BJ (cell line): ENCODE results near the gene IPCEF1. TPM values are rescaled to one million over a fixed set of nuclear protein-coding genes. Genes with fewer than 3 reads are reported as not detected.

ENCODE experiments used
- CTCF ChIA-PET: fragments of 350-600 bp; formaldehyde crosslinking; extraction: SDS; loops from one replicate; lab custom pipeline; 2021; ENCODE audit warnings: antibody characterized with exemption, inconsistent platforms; lab: Yijun Ruan, JAX
- POLR2A ChIA-PET: fragments of 300-600 bp; sonication (Branson Sonifier 250); formaldehyde crosslinking; extraction: SDS; loops from one replicate; lab custom pipeline; 2021; ENCODE audit warnings: antibody characterized with exemption; lab: Charles Lee
- DNase-seq: peaks from one replicate; pipeline ENCODE4 v3.0.0-alpha.2; 2011; ENCODE audit warnings: low read depth
- H3K27me3 ChIP-seq: 2 replicates; pipeline ENCODE4 v1.6.0; 2011; ENCODE audit warnings: low read length; ENCODE audit not compliant: control insufficient read depth, insufficient read depth
- H3K36me3 ChIP-seq: 2 replicates; pipeline ENCODE4 v1.5.1; 2011; ENCODE audit warnings: low read length; ENCODE audit not compliant: control insufficient read depth, insufficient read depth
- H3K4me3 ChIP-seq: 2 replicates; pipeline ENCODE4 v1.5.1; 2011; ENCODE audit warnings: low read depth, mild to moderate bottlenecking, control low read depth, low read length
- CTCF ChIP-seq: IDR thresholded peaks from 2 replicates; pipeline ENCODE4 v1.5.1; 2011; ENCODE audit warnings: low read depth, mild to moderate bottlenecking, control low read depth, inconsistent platforms, low read length, moderate library complexity; ENCODE audit not compliant: insufficient read depth
- polyA plus RNA-seq: library from polyadenylated mRNA; depleted of rRNA; stranded (reverse); fragments of >200 nt; gene quantifications from 2 replicates; pipeline ENCODE4 v1.2.3, GENCODE V29; 2011; rRNA removed

The IPCEF1 gene
- polyA plus RNA-seq, 1 experiment = 0.02 TPM

- POLR2A ChIA-PET = no interaction called here
- no peaks in the 10 kb centered on the region for H3K36me3 ChIP-seq
These were observed 239.1 kb downstream of the IPCEF1 start for GRCh38 chr6:154117485-154117884.

GRCh38 chr6:154113392-154113791 is 243.2 kb downstream of the IPCEF1 start:
- POLR2A ChIA-PET = no interaction called here
- Histone ChIP-seq H3K4me3 (no peak overlapping the region), H3K27me3 (no peaks in the 10 kb centered on the region), H3K36me3 (no peaks in the 10 kb centered on the region)
- CTCF ChIA-PET = no interaction called here
- no peak for TF ChIP-seq CTCF
- DNase-seq = no peak

More at GRCh38 chr6:154117485-154117884, 239.1 kb downstream of the IPCEF1 start:
- TF ChIP-seq CTCF = no peak
- Histone ChIP-seq H3K27me3 (no peaks in the 10 kb centered on the region), H3K4me3 (no peak overlapping the region)
- no peak for DNase-seq
- CTCF ChIA-PET = no interaction called here

GRCh38 chr6:154112181-154112809 is 244.3 kb downstream of the IPCEF1 start:
- POLR2A ChIA-PET = no interaction called here
- DNase-seq = no peak

GRCh38 chr6:154111025-154111424 is 245.6 kb downstream of the IPCEF1 start:
- no peak for DNase-seq
- Histone ChIP-seq H3K36me3 (no peaks in the 10 kb centered on the region), H3K4me3 (no peak overlapping the region), H3K27me3 (no peaks in the 10 kb centered on the region)
- no peak for TF ChIP-seq CTCF
- CTCF ChIA-PET = no interaction called here
- POLR2A ChIA-PET = no interaction called here

More at GRCh38 chr6:154112181-154112809, 244.3 kb downstream of the IPCEF1 start:
- no peak overlapping the region for H3K4me3 ChIP-seq
- no peaks in the 10 kb centered on the region for H3K36me3 ChIP-seq
- TF ChIP-seq CTCF = no peak
- CTCF ChIA-PET = no interaction called here
- H3K27me3 ChIP-seq = no peaks in the 10 kb centered on the region

- no peak for TF ChIP-seq CTCF
- no peak for DNase-seq
- Histone ChIP-seq H3K36me3 (no peaks in the 10 kb centered on the region), H3K27me3 (no peaks in the 10 kb centered on the region), H3K4me3 (no peak overlapping the region)
- ChIA-PET CTCF (no interaction called here), POLR2A (no interaction called here)
These were observed 250.4 kb downstream of the IPCEF1 start for GRCh38 chr6:154106251-154106650.

Other genes with a start within 250 kb of the IPCEF1 start
- gene CNKSR3, start 153.9 kb upstream of the IPCEF1 start, polyA plus RNA-seq = 5.2 and 5.6 TPM in 2 replicates